ENCODE measurements around the gene SAMD14.

DNA sequence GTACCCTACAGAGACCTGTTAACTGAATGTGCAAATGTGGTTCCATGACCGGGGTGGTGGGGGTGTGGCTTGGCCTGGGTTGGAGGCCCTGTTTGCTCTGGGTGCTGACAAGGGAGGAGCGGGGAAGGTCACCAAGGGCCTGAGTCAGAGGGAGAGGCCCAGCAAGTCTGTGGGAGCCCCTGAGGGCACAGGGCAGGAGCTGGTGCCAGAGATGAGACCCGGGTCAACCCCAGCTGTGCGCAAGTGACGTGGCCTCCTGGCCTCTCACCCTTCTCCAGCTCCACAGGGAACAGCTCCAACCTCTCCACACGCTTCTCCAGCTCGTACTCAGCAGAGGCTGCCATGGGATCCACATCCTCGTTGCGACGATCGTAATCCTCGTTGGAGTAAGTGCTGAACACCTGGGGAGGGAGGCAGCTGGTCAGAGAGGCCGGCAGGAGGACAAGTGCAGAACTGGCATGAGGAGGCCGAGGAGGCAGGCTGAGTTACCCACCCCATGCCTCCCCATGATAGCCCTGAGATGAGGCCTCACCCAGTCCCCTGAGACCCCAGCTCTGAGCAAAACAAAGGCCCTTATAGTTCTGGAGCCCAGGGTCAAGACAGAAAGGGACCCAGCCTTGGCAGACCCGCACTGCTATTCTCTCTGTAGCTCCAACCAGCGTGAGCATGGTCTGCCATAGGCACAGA lies 15.0 kb upstream of the SAMD14 start:
- TF ChIP-seq CTCF (IDR thresholded peaks at IDR 0.05): no peak
- no peak for TF ChIP-seq POLR2A (IDR thresholded peaks at IDR 0.05)

Measured in Peyer's patch (tissue), 4 donors.